Measurements from ENCODE around the gene SPRYD4.
A peak's percentile ranks its signal among the peaks of the same experiment; 100 is the strongest.
"Not testable (repeated sequence)": the region's sequence is repeated elsewhere in the genome, so short reads cannot be mapped to it uniquely, and the experiment has no call there.

The SPRYD4 gene

DNA sequence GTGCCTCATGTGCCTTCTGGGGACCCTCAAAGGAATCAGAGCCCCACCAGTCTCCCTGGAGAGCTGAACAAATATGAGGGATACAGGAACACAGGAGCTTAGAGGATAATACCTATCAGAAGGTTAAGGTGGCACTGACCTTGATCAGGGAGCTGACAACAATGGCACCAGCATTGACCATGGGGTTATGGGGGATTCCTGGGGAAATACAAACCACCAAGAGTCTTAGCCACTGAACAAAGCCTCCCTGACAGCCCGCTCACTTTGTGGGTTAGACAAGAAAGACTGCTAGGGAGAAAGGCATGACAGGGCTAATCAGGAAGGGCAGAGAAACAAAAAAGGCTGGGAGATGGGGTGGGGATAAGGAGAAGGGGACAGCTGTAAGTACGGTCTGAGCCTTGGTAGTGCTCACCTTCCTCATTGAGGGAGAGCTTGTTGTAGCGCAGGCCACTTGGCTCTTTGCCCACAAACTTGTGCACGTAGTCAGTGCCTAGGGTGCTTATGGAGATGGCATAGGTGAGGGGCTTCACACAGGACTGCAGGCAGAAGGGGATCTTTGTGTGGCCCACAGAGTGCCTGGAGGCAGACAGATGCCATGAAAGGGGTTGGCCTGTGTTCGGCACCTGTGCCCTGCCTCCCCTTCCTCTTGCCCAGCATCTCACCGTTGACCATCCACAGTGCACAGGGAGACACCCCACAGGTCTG lies 9.3 kb downstream of the SPRYD4 start:
- no peak for DNase-seq

DNA sequence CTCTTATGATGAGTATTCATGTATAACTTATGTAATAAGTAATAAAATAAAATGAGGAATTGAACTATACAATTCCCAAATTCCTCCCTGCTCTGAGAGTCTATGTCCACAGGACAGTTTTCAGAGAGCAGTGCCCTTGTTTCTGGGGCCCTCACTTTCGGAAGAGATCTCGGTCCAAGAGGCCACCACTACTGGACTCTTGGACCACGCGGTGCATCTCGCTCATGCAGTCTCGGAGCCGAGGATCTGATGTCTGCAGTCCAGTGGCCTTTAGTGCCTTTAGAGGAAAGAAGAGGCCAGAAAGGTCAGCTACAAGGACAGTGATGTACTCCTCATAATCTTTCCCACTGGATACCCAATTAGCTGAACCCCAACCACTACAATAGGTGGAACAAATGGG lies 11.2 kb downstream of the SPRYD4 start:
- DNase-seq = no peak

DNA sequence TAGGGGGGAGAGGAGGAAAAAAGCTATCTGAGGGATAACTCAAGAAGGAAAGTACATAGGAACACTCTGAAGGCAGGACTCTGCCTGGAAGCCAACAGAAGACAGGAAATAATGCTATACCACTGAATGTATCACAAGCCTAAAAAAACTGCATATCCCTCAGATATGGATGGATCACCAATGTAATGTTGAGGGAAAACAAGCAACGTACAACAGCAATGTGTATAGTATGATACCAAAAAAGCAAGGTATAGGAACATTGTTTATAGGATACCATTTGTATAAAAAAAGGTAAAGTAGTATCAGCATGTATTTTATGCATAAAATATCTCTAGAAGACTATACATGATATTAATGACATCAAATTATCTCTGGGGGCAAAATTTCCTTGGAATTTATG lies 16.2 kb downstream of the SPRYD4 start:
- DNase-seq = no peak

DNA sequence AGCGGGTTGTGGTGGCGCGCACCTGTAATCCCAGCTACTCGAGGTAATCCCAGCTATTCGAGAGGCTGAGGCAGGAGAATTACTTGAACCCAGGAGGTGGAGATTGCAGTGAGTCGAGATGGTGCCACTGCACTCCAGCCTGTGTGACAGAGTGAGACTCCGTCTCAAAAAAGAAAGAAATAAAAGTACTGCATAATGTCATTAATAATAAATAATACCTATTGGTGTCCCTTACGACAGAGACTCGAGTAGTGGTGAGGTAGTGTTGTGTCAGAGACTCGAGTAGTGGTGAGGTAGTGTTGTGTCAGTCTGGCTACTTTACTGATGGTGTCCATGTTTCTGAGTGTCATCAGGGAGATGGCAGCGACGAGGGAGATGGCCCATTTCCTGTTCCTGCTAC lies 18.3 kb downstream of the SPRYD4 start:
- no peak for DNase-seq

DNA sequence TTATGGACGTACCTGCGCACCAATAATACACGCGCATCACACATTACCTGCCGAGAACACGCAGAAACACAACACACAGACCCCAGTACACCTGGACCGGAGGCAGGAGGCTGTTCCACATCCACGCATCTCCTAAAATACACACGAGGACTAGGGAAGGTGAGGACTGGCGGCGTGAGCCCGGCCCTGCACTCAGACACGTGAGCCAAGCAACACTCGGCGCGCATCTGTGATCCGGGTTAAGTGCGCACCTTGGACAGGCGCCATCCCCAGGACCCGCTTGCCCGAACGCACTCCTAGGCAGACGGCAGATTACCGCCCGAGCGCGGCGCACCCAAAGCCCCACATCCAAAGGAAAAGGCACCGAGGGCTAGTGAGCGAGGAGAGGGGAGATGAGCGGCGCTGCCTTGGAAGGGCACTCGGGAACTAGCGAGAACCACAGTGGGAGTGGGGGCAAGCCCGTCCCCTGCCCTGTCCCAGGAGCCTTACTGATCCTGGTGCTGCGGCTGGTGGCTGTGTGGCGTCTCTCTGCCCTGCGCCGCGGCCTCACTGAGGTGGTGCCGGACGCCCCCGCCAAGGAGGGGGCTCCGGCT lies 19.2 kb downstream of the SPRYD4 start:
- peak; percentile 42 to 74 for DNase-seq

DNA sequence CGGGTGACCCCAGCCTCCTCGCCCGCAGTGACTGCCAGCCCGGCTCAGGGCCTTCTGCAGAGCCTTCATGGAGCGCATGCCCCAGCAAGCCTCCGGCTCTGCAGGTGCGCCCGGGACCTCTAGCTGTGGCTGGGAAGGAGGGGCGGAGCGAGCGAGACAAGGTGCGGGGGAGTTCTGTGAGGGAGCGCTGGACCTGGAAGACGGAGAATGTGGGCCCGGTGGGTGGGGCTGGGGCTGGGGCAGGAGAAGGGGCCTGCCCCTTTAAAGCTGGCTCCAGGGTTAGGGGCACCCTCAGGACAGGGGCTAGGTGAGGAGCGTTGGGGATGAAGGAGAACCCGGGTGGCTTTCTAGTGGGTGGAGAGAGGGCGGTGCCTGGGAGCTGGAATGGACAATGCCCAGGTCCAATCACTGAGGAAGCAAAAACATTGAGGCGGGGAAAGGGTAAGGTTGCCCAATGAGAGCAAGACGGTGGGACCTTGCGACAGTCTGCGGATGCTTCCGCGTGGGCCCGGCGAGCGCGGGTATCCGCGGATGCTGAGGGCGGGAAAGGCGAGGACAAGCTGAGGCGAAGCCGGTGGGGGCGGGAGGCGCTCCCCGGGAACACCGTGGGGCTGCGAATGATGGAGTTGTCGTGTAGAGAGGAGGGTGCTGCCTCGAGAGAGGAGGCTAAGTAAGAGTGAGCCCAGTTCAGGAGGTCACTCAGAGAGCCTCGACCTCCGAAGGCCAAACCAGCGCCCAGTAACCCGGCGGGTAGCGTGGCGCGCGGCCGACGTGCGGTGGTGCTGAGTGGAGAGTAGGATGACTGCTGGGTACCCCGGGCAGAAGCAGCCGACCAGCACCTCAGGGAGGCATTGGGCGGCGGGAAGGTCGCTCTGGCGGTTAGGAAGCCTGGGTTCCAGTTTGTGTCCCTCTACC lies 19.9 kb downstream of the SPRYD4 start, which contains the start of gene GLS2:
Gene GLS2 (minus strand): TSS at position 121 of the 915 bp plus-strand sequence. CDS start 43 bp downstream, at position 78.
- peak; percentile 59 to 69 for DNase-seq

DNA sequence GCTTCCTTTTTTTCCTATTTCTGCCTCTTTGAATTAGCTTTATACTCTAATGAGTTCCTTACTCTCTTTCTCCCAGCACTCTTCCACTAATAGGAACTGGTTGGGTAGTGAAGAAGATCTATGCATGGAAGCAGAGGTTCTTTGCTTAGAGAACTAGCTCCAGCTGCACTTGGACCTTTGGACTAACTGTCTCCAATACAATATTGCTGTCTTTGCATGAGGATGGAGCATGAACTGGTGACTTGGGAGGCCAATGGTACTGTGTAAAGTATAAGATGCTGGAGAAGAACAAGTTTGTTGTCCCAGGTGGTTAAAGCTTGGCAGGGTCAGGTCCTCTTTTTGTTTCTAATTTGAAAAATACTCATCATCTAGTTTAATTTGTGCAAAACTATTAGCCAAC lies 22.0 kb downstream of the SPRYD4 start:
- peak in 1 of 2 experiments; percentile 29 for DNase-seq

DNA sequence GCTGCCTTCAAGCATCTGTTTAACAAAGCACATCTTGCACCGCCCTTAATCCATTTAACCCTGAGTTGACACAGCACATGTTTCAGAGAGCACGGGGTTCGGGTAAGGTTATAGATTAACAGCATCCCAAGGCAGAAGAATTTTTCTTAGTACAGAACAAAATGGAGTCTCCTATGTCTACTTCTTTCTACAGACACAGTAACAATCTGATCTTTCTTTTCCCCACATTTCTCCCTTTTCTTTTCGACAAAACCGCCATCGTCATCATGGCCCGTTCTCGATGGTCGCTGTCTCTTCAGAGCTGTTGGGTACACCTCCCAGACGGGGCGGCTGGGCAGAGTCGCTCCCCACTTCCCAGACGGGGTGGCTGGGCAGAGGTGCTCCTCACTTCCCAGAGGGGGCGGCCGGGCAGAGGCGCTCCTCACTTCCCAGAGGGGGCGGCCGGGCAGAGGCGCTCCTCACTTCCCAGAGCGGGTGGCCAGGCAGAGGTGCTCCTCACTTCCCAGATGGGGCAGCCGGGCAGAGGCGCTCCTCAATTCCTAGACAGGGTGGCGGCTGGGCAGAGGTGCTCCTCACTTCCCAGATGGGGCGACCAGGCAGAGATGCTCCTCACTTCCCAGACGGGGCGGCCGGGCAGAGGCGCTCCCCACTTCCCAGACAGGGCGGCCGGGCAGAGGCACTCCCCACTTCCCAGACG lies 25.2 kb downstream of the SPRYD4 start:
- DNase-seq = peak in 1 of 2 experiments; percentile 28

DNA sequence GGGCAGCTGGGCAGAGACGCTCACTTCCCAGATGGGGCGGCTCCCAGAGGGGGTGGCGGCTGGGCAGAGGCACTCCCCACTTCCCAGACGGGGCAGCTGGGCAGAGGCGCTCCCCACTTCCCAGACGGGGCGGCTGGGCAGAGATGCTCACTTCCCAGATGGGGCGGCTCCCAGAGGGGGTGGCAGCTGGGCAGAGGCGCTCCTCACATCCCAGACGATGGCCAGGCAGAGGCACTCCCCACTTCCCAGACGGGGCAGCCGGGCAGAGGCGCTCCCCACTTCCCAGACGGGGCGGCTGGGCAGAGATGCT lies 25.7 kb downstream of the SPRYD4 start:
- DNase-seq = not testable (repeated sequence)

DNA sequence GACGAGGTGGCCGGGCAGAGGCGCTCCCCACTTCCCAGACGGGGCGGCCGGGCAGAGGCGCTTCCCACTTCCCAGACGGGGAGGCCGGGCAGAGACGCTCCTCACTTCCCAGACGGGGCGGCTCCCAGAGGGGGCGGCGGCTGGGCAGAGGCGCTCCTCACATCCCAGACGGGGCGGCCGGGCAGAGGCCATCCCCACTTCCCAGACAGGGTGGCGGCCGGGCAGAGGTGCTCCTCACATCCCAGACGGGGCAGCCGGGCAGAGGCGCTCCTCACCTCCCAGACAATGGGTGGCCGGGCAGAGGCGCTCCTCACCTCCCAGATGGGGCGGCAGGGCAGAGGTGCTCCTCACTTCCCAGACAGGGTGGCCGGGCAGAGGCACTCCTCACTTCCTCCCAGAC lies 26.1 kb downstream of the SPRYD4 start:
- DNase-seq = not testable (repeated sequence)

DNA sequence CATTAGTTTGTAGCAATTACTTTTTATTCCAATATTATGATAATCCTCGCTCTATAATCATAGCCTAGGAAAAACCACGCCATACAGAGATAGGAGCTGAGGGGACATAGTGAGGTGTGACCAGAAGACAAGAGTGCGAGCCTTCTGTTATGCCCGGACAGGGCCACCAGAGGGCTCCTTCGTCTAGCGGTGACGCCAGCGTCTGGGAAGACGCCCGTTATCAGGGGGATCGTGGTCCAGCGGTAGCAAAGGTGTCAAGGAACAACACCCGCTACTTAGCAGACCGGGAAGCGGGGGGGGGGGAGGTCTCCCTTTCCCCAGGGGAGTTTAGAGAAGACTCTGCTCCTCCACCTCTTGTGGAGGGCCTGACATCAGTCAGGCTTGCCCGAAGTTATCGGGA lies 28.3 kb downstream of the SPRYD4 start:
- DNase-seq = peak in 1 of 2 experiments; percentile 32

DNA sequence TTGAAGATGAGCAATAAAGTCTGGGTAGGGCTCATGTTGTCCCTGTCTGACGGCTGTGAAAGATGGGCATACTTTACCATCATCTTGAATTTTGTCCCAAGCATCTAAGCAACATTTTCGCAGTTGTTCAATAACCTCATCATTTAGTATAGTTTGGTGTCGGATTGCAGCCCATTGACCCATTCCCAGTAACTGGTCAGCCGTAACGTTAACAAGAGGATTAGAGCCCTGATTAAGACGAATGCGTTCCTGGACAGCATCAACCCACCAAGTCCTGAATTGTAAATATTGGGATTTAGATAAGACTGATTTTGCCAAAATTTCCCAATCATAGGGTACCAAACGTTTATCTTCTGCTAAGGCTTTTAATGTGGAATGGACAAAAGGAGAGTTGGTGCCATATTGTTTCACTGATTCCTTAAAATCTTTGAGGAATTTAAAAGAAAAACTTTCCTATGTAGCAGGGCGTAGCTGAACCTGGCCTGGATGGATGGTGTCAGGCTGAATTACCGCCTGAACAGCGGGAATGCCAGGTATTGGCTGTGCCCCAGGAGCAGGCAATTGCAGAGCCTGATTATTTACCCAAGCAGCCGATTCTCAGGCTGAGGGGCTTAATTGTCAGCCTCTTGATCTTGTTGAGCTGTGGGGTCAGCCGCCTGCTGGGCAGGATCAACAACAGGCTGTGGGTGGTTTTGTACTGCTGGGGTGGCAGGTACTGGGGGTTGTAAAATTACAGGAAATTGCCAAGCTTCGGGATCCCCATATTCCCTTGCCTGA lies 29.9 kb downstream of the SPRYD4 start:
- not testable (repeated sequence) for DNase-seq

DNA sequence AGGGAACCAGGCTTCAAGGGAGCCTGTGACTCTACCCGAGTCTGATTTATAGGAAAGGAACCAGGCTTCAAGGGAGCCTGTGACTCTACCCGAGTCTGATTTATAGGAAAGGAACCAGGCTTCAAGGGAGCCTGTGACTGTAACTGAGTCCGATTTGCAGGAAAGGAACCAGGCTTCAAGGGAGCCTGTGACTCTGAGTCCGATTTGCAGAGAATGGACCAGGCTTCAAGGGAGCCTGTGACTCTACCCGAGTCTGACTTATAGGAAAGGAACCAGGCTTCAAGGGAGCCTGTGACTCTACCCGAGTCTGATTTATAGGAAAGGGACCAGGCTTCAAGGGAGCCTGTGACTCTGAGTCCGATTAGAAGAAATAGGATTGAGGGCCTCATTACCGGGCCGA lies 31.1 kb downstream of the SPRYD4 start:
- not testable (repeated sequence) for DNase-seq

DNA sequence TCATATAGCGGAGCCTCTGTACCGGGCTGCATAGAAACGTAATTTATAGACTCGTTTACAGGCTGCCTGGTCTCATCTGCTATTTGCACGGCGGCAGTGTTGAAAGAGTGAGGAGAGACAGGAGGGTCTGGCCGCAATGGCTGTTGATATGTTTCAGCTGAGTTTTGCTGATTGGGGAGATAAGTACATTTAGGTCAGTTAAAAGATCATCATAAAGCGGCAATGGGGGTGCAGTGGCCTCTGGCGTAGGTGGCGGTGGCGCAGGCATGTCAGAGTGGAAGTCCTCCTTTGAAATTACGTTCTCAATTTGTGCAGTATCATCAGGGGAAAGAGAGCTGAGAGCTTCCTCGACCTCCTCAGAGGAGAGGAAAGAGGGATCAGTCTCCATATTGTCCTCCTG lies 31.5 kb downstream of the SPRYD4 start:
- DNase-seq = not testable (repeated sequence)

DNA sequence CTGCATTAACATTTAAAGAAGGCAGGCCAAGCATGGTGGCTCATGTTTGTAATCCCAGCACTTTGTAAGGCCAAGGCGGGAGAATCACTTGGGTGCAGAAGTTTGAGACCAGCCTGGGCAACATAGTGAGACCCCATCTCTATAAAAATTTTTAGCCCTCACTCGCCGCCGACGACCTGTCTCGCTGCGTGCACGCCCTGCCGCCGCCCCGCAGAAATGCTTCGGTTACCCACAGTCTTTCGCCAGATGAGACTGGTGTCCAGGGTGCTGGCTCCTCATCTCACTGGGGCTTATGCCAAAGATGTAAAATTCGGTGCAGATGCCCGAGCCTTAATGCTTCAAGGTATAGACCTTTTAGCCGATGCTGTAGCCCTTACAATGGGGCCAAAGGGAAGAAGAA lies 42.4 kb downstream of the SPRYD4 start:
- DNase-seq = no peak

DNA sequence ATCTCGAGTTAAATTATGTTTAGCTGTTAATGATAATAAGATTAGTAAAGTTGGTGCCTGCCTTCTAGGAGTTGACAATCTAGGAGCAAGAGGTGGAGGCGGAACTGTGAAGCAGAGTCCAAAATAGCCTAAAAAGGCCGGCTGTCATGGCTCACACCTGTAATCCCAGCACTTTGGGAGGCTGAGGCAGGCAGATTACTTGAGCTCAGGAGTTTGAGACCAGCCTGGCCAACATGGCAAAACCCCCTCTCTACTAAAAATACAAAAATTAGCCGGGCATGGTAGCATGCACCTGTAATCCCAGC lies 45.6 kb downstream of the SPRYD4 start:
- DNase-seq = not testable (repeated sequence)

DNA sequence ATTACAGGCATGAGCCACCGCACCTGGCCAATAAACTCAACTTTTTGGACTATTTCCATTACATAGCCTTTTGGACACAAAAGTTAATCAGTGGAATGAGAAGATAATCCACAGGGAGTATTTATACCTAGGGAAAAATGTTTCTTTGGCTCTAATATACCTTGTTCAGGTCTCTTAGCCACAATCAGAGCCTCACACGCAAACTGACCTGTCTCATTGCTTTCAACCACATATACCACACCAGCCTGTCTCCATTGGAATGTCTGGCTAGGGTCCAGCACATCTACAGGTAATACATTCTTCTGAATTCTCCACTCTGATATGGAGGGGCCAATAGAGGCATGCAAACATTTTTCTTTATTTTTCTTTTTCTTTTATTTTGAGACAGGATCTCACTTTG lies 49.5 kb downstream of the SPRYD4 start:
- DNase-seq = no peak

DNA sequence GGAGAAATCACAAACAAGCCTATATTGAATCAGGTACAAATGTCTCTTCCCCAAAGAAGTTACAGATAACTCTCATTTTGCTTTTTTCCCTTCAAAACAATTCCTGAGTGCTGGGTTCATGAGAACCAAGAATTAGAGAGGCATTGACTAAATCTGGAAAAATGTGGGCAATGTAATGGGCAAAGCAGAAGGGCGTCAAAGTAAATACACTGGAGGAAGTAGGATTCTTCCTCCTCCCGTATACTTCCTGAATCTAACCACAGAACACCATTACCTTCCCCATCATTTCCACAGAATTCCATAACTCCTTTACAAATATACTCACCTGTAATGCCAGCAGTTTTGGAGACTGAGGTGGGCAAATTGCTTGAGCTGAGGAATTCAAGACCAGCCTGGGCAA lies 50.2 kb downstream of the SPRYD4 start:
- DNase-seq = no peak

DNA sequence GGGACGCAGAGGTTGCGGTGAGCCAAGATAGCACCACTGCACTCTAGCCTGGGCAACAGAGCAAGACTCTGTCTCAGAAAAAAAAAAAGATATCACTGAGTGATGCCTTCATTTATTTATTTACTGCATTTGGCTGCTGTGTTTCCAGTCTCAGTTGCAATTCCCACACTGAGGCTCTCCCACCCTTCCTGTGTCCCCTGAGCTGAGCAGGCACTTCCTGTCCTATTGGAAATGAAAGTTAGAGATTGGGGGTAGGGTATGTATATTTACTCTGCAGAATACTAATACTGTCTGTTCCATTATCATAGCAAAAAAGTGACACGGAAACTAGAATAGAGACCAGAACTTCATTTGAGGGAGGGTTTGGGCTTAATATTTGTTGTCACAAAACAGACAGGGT lies 51.7 kb downstream of the SPRYD4 start:
- no peak for DNase-seq

DNA sequence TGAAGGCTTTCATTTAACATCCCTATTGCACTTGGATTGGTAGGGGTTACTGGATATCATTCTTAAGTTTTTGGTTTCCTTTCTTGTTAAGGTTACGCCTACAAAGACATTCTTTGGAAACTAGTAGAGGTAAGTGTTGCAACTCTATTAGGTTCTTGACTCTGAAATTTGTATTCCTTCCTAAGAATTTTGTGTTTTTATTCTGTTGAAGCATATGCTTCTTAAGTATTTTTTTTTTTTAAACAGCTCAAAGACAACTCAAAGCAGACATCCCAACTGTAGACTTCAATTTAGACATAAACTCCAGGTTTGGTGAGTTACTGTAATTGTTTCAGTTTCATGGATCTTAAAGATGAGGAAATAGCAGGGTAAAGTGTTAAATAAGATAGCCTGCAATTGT lies 52.1 kb downstream of the SPRYD4 start:
- no peak for DNase-seq

DNA sequence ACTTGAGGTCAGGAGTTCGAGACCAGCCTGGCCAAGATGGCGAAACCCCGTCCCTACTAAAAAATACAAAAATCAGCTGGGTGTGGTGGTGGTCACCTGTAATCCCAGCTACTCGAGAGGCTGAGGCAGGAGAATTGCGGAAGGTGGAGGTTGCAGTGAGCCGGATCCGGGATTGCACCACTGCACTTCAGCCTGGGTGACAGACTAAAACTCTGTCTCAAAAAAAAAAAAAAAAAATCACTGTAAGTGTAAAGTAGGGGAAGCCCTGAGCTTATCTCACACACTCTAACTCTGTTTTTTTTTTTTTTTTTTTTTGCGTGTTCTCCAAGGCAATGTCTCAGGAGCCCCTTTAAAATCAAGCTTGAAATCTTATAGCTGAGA lies 52.8 kb downstream of the SPRYD4 start:
- DNase-seq = no peak

DNA sequence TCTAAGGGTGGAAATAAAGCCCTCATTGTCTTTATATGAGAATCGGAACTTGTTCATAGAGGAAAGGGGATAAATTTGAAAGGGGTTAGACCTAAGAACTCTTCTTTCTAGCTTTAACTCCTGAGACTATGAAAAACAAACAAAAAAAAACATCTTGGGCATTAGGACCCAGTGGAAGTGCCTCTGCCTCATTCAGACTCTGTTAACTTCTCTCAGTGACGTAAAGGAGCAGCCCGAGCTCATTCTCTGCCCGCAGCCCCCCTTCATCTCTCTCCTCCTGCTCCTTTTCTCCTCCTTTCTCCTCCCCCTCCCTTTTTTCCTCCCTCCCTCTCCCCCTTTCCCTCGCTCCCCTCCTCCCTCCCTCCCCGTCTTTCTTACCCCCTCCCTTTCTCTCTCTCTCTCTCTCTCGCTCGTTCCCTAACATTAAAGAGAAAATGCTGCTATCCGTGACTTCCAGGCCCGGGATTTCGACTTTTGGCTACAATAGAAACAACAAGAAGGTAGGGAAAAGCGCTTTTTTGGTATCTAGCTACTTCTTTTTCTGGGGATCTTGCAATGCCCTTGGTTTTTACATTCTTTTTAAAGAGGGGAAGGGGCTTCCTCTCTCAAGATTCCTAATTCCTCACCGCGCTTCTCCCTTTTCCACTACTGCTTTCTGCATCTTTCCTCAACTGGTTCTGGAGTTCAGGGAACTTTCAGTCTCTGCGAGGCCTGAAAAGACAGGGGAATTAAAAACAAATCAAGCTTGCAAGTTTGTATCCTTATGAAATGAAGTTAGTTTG lies 53.4 kb downstream of the SPRYD4 start, which contains the start of gene RBMS2:
Gene RBMS2 (plus strand): TSS at position 231 of the 782 bp plus-strand sequence. CDS start 204 bp downstream, at position 435.
- DNase-seq = peak; percentile 57 to 62

All from NCI-H524 (cell line).